ENCODE data around the gene ADGRF4. TPM values are rescaled to one million over a fixed set of nuclear protein-coding genes. Genes with fewer than 3 reads are reported as not detected.

The ADGRF4 gene
- total and polyA plus RNA-seq, 2 of the 8 experiments (the other 6 are each of a cell fraction or from before 2014, with no cell fraction given) = 0.02 TPM; not detected in 1

- no peak for TF ChIP-seq GABPA (IDR thresholded peaks at IDR 0.05; ENCODE audit: borderline replicate concordance, insufficient read depth, low read length)
- no peak for TF ChIP-seq TBP (IDR thresholded peaks at IDR 0.05; ENCODE audit: low read depth, low read length)
- TF ChIP-seq CTBP2 (IDR thresholded peaks at IDR 0.05; ENCODE audit: borderline replicate concordance, insufficient read depth, insufficient read length, low read length) = no peak
These were observed 71.6 kb downstream of the ADGRF4 start (continued) for GRCh38 chr6:47769982-47770381.

Other genes starting within 250 kb of the ADGRF4 start
- 69.7 and 75.6 TPM in 2 replicates for gene CD2AP, start 220.8 kb upstream of the ADGRF4 start, total RNA-seq (2021; fragmentation: NEBNext Ultra II Directional; extraction: Animal tissue kit (Norgen Biotek cat#: 25700))
- gene CD2AP, start 220.8 kb upstream of the ADGRF4 start, polyA plus RNA-seq (2011; rRNA removed) = 4.8 and 8.6 TPM in 2 replicates
- gene OPN5, start 83.5 kb downstream of the ADGRF4 start, total RNA-seq (2021; fragmentation: NEBNext Ultra II Directional; extraction: Animal tissue kit (Norgen Biotek cat#: 25700)) = not detected in 2 replicates
- not detected in 2 replicates for gene OPN5, start 83.5 kb downstream of the ADGRF4 start, polyA plus RNA-seq (2011; rRNA removed)

All from H1 (cell line).